Neuronal stem cell (in vitro differentiated cells): ENCODE results near the gene GAD1.

ENCODE experiments used
- DNase-seq: peaks from one replicate; pipeline ENCODE4 v3.0.0-alpha.2; 2013; ENCODE audit warnings: low spot score
- H2AFZ ChIP-seq: one replicate; pipeline ENCODE4 v1.6.1; 2013; ENCODE audit warnings: mild to moderate bottlenecking, low read length, inconsistent platforms
- H2AK5ac ChIP-seq: 2 replicates; pipeline ENCODE4 v1.6.1; 2013; ENCODE audit warnings: low read depth, mild to moderate bottlenecking, inconsistent platforms, low read length, moderate library complexity, mixed read lengths
- H2BK120ac ChIP-seq: 2 replicates; pipeline ENCODE4 v1.6.1; 2013; ENCODE audit warnings: low read depth, mild to moderate bottlenecking, inconsistent platforms, low read length, moderate library complexity, mixed read lengths
- H2BK12ac ChIP-seq: one replicate; pipeline ENCODE4 v1.6.1; 2013; ENCODE audit warnings: low read length, inconsistent platforms
- H2BK15ac ChIP-seq: 2 replicates; pipeline ENCODE4 v1.6.1; 2013; ENCODE audit warnings: mild to moderate bottlenecking, low read length, inconsistent platforms, mixed read lengths
- H2BK5ac ChIP-seq: one replicate; pipeline ENCODE4 v1.6.1; 2013; ENCODE audit warnings: inconsistent platforms, mild to moderate bottlenecking, low read length, moderate library complexity
- H3K14ac ChIP-seq: one replicate; pipeline ENCODE4 v1.6.1; 2013; ENCODE audit warnings: low read length, inconsistent platforms
- H3K18ac ChIP-seq: 2 replicates; pipeline ENCODE4 v1.6.1; 2013; ENCODE audit warnings: low read length, inconsistent platforms
- H3K23ac ChIP-seq: 2 replicates; pipeline ENCODE4 v1.6.1; 2013; ENCODE audit warnings: low read depth, mild to moderate bottlenecking, mixed read lengths, low read length, inconsistent platforms; ENCODE audit not compliant: poor library complexity
- H3K27ac ChIP-seq: replicated peaks from 3 replicates; pipeline ENCODE4 v1.5.1; 2013; ENCODE audit warnings: low read length, inconsistent platforms
- H3K27me3 ChIP-seq, 3 experiments: 2 replicates each; pipeline ENCODE4 v1.6.1; 2013; ENCODE audit warnings: low read length in 3 of 3, mild to moderate bottlenecking in 2 of 3, inconsistent platforms in 1 of 3, low read depth in 1 of 3, mixed read lengths in 1 of 3, moderate library complexity in 1 of 3; ENCODE audit not compliant: control insufficient read depth in 3 of 3, insufficient read depth in 3 of 3
- H3K36me3 ChIP-seq, 2 donors: replicated peaks in 1 of 2; 2 replicates each; pipeline ENCODE4 v1.6.1; 2013; ENCODE audit warnings: low read length in 2 of 2; ENCODE audit not compliant: control insufficient read depth in 2 of 2, insufficient read depth in 2 of 2
- H3K4ac ChIP-seq: 2 replicates; pipeline ENCODE4 v1.6.1; 2013; ENCODE audit warnings: inconsistent platforms, mild to moderate bottlenecking, low read length, moderate library complexity
- H3K4me1 ChIP-seq, 2 donors: 1 replicate in 1 of 2; 2 replicates in 1 of 2; pipeline ENCODE4 v1.6.1; 2013; ENCODE audit warnings: low read length in 2 of 2, low read depth in 1 of 2; ENCODE audit not compliant: control insufficient read depth in 2 of 2, insufficient read depth in 1 of 2
- H3K4me2 ChIP-seq: one replicate; pipeline ENCODE4 v1.6.1; 2013; ENCODE audit warnings: mild to moderate bottlenecking, low read length, inconsistent platforms; ENCODE audit not compliant: insufficient read depth, poor library complexity, severe bottlenecking
- H3K4me3 ChIP-seq, 2 donors: 2 replicates each; pipeline ENCODE4 v1.5.1; 2013; ENCODE audit warnings: low read length in 2 of 2, mild to moderate bottlenecking in 2 of 2, inconsistent platforms in 1 of 2, moderate library complexity in 1 of 2
- H3K79me1 ChIP-seq: one replicate; pipeline ENCODE4 v1.6.1; 2013; ENCODE audit warnings: low read depth, mild to moderate bottlenecking, inconsistent platforms, low read length, moderate library complexity
- H3K9ac ChIP-seq: one replicate; pipeline ENCODE4 v1.6.1; 2013; ENCODE audit warnings: mild to moderate bottlenecking, low read depth, low read length, inconsistent platforms; ENCODE audit not compliant: poor library complexity
- H3K9me3 ChIP-seq, 2 donors: replicated peaks in 1 of 2; 2 replicates each; pipeline versions ENCODE3 to v1.6.1; 2013; ENCODE audit warnings: low read length in 2 of 2, mild to moderate bottlenecking in 2 of 2, inconsistent platforms in 1 of 2, low read depth in 1 of 2, mixed read lengths in 1 of 2, moderate library complexity in 1 of 2; ENCODE audit not compliant: control insufficient read depth in 2 of 2, insufficient read depth in 1 of 2
- H4K8ac ChIP-seq: one replicate; pipeline ENCODE4 v1.6.1; 2013; ENCODE audit warnings: low read depth, mild to moderate bottlenecking, inconsistent platforms, low read length, moderate library complexity
- H4K91ac ChIP-seq: one replicate; pipeline ENCODE4 v1.6.1; 2013; ENCODE audit warnings: low read length, low read depth, mild to moderate bottlenecking, inconsistent platforms; ENCODE audit not compliant: poor library complexity
- WGBS, 2 donors: extraction: QIAGEN DNeasy Blood & Tissue Kit; methylation state at CpG; one replicate each; pipeline ENCODE4 v1.1.7; 2013; ENCODE audit warnings: missing lambda C conversion rate in 2 of 2, mixed read lengths in 1 of 2; ENCODE audit not compliant: insufficient read length in 2 of 2, insufficient replicate concordance in 1 of 2; ENCODE audit errors: extremely low coverage in 2 of 2; 5-methylcytosine and 5-hydroxymethylcytosine counted together

Gene GAD1

DNA sequence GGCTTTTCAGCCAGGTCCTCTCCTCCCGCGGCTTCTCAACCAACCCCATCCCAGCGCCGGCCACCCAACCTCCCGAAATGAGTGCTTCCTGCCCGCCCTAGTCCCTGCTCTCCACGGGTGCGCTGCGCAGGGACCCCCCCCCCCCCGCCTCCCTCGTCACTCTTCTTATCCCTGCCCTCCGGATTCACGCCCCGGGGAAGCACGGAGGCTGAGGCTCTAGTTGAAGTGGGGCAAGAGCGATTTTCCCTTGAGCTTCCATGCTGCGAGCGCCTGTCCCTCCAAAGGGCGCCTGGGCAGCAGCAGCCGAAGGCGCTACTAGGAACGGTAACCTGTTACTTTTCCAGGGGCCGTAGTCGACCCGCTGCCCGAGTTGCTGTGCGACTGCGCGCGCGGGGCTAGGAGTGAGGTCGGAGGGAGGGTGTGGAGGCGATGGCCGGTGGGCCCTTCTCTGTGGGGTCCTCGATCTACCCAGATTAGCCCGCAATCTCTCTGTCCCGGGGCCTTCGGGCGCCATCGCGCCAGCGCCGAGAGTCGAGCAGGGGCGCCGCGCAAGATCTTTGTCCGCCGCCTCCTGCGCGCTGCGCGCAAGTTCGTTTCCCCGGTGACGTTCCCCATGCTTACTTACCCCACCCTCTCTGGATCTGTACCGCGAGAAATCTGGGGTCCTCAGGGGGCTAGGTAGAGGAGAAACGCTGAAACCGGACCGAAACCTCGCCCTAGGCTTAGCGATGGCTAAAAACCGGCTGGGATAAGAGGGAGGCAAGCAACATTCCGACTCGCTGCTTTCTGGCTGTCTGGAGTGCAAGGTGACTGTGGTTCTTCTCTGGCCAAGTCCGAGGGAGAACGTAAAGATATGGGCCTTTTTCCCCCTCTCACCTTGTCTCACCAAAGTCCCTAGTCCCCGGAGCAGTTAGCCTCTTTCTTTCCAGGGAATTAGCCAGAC, 677 bp downstream of the GAD1 start:
- Histone ChIP-seq H3K27me3 (peaks cover 50 to 95% (median 93%) of the 10 kb centered on the region in 3 experiments), H2AK5ac (no peak overlapping the region), H3K9ac (peak overlapping the region; percentile 26), H3K18ac (peak overlapping the region; percentile 60), H3K14ac (no peak overlapping the region), H2BK5ac (no peak overlapping the region), H3K27ac (no peak overlapping the region), H3K4me2 (peak overlapping the region; percentile 95), H2AFZ (peak overlapping the region; percentile 95), H3K79me1 (no peaks in the 10 kb centered on the region), H2BK120ac (no peak overlapping the region), H4K91ac (no peak overlapping the region), H4K8ac (no peak overlapping the region), H2BK15ac (no peak overlapping the region), H3K36me3 (no peaks in the 10 kb centered on the region), H3K23ac (peak overlapping the region; percentile 12), H3K4ac (no peak overlapping the region), H3K9me3 (peaks cover 0 to 3% of the 10 kb centered on the region in 2 donors), H3K4me1 (peaks cover 19 to 22% of the 10 kb centered on the region in 2 donors), H2BK12ac (no peak overlapping the region), H3K4me3 (peak overlapping the region; percentile 31 to 69)
- WGBS, 2 donors, result no CpG with 5 or more reads among the region's 69 CpGs
- DNase-seq, result peak; percentile 44

- peak overlapping the region; percentile 95 for H3K4me2 ChIP-seq
- H2BK120ac ChIP-seq, result no peak overlapping the region
- H3K23ac ChIP-seq, result peak overlapping the region; percentile 82
- peaks cover 0 to 3% of the 10 kb centered on the region in 2 donors for H3K9me3 ChIP-seq
- peak overlapping the region; percentile 31 for H2BK15ac ChIP-seq
- peak overlapping the region; percentile 29 for H2AK5ac ChIP-seq
- H3K14ac ChIP-seq, result no peak overlapping the region
- peak overlapping the region; percentile 68 for H3K18ac ChIP-seq
- no peak overlapping the region for H4K8ac ChIP-seq
- DNase-seq, result peak; percentile 23
- no peaks in the 10 kb centered on the region for H3K79me1 ChIP-seq
- H3K4me3 ChIP-seq, result peak overlapping the region; percentile 31 to 71
- no CpG with 5 or more reads among the region's 60 CpGs for WGBS, 2 donors
- peaks cover 50 to 99% (median 97%) of the 10 kb centered on the region in 3 experiments for H3K27me3 ChIP-seq
- no peak overlapping the region for H2BK5ac ChIP-seq
- no peak overlapping the region for H4K91ac ChIP-seq
- H2BK12ac ChIP-seq, result no peak overlapping the region
- H3K4ac ChIP-seq, result no peak overlapping the region
- H3K9ac ChIP-seq, result no peak overlapping the region
- H3K36me3 ChIP-seq, result no peaks in the 10 kb centered on the region
- peaks cover 22 to 26% of the 10 kb centered on the region in 2 donors for H3K4me1 ChIP-seq
- no peak overlapping the region for H3K27ac ChIP-seq
- H2AFZ ChIP-seq, result peak overlapping the region; percentile 95
Observed at GRCh38 chr2:170818036-170818751, 1.5 kb downstream of the GAD1 start.

DNA sequence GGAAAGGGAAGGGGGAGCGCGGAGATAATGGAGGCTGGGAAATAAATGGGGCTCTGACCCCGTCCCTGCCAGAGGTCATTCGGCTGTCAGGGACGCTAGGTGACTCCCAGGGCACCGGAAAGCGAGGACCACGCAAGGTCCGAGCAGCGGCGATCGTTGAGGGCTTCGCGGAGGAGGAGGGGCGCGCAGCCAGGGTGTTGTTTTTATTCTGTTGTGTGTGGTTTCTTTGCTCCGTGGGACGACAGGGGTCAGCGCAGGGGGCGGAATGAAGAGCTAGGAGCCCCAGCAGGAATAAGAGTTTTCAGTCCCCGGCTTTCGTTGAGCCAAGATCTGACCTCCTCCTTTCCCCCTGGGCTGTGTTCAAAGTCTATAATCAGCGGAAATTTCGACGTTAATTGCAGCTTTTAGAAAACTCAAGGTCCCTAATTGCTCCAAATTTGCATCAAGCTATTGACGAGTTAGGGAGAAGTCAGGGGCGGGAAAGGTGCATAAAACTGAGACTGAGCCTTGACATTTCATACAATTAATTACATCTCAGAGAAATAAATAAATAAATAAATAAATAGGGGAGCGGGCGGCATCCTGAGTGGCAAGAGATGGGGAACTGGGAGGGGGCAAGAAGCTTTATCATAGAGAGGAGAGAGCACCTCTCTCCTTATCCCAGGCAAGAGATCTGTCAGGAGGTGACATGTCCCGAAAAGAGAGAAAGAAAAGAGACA, 2.2 kb downstream of the GAD1 start:
- Histone ChIP-seq H4K91ac (no peak overlapping the region), H3K4me2 (peak overlapping the region; percentile 95), H2BK15ac (no peak overlapping the region), H3K4ac (no peak overlapping the region), H3K27me3 (peaks cover 47 to 99% (median 96%) of the 10 kb centered on the region in 3 experiments), H3K36me3 (no peaks in the 10 kb centered on the region), H3K9ac (no peak overlapping the region), H3K79me1 (no peaks in the 10 kb centered on the region), H2AK5ac (peak overlapping the region; percentile 29), H3K14ac (no peak overlapping the region), H4K8ac (no peak overlapping the region), H2BK5ac (no peak overlapping the region), H2AFZ (peak overlapping the region; percentile 95), H3K4me1 (peaks cover 22 to 23% of the 10 kb centered on the region in 2 donors), H3K4me3 (peak overlapping the region in 1 of 2 donors; percentile 31), H2BK120ac (no peak overlapping the region), H2BK12ac (no peak overlapping the region), H3K27ac (no peak overlapping the region), H3K9me3 (peaks cover 0 to 3% of the 10 kb centered on the region in 2 donors), H3K23ac (peak overlapping the region; percentile 82), H3K18ac (peak overlapping the region; percentile 52)
- no peak for DNase-seq
- no CpG with 5 or more reads among the region's 30 CpGs for WGBS, 2 donors
